ENCODE measurements around the gene CD300C. TPM values are rescaled to one million over a fixed set of nuclear protein-coding genes. Genes with fewer than 3 reads are reported as not detected.

Gene CD300C
- total RNA-seq, 1 experiment from 2014 or later: not detected

- POLR2A ChIA-PET (ENCODE audit: low non-redundant PET): no interaction called here
- Histone ChIP-seq H3K36me3 (ENCODE audit: insufficient read depth, low read length, poor library complexity, severe bottlenecking) (no peaks in the 10 kb centered on the region), H3K27me3 (replicated peaks; ENCODE audit: insufficient read depth, low read depth, low read length, poor library complexity) (peaks cover 7% of the 10 kb centered on the region), H3K4me3 (ENCODE audit: low read depth, low read length, poor library complexity, severe bottlenecking) (no peak overlapping the region), H3K9me3 (ENCODE audit: low read depth, low read length, poor library complexity, severe bottlenecking) (no peaks in the 10 kb centered on the region), H3K27ac (ENCODE audit: low read depth, low read length, poor library complexity, severe bottlenecking) (no peak overlapping the region), H3K4me1 (ENCODE audit: insufficient read depth, low read length, poor library complexity, severe bottlenecking) (no peaks in the 10 kb centered on the region)
- DNase-seq (ENCODE audit: low spot score): no peak
- BruUV-seq (replicated peaks): no TSS peak
- no peak for TF ChIP-seq EZH2 (IDR thresholded peaks at IDR 0.05; ENCODE audit: borderline replicate concordance, low read depth, low read length, poor library complexity, severe bottlenecking)
- TF ChIP-seq CTCF (conservative IDR thresholded peaks at IDR 0.05; ENCODE audit: low read depth, low read length): no peak
- intact Hi-C loops (cut with micrococcal nuclease; ENCODE audit: unreplicated experiment): no loop called here
- CTCF ChIA-PET: no interaction called here
Measured at GRCh38 chr17:74550602-74551001, 4.7 kb upstream of the CD300C start.

- H3K4me3 ChIP-seq (ENCODE audit: low read depth, low read length, poor library complexity, severe bottlenecking): no peak overlapping the region
- no peak for DNase-seq (ENCODE audit: low spot score)
- intact Hi-C loops (cut with micrococcal nuclease; ENCODE audit: unreplicated experiment): no loop called here
- H3K27ac ChIP-seq (ENCODE audit: low read depth, low read length, poor library complexity, severe bottlenecking): no peak overlapping the region
- ChIA-PET POLR2A (ENCODE audit: low non-redundant PET) (no interaction called here), CTCF (no interaction called here)
- H3K4me1 ChIP-seq (ENCODE audit: insufficient read depth, low read length, poor library complexity, severe bottlenecking): no peaks in the 10 kb centered on the region
- no peak for TF ChIP-seq CTCF (conservative IDR thresholded peaks at IDR 0.05; ENCODE audit: low read depth, low read length)
- TF ChIP-seq EZH2 (IDR thresholded peaks at IDR 0.05; ENCODE audit: borderline replicate concordance, low read depth, low read length, poor library complexity, severe bottlenecking): no peak
- BruUV-seq (replicated peaks): no TSS peak
- peaks cover 7% of the 10 kb centered on the region for H3K27me3 ChIP-seq (replicated peaks; ENCODE audit: insufficient read depth, low read depth, low read length, poor library complexity)
- no peaks in the 10 kb centered on the region for H3K36me3 ChIP-seq (ENCODE audit: insufficient read depth, low read length, poor library complexity, severe bottlenecking)
- H3K9me3 ChIP-seq (ENCODE audit: low read depth, low read length, poor library complexity, severe bottlenecking): no peaks in the 10 kb centered on the region
Measured at GRCh38 chr17:74549343-74549742, 3.4 kb upstream of the CD300C start.

GRCh38 chr17:74547736-74548135, 1.8 kb upstream of the CD300C start:
- intact Hi-C loops (cut with micrococcal nuclease; ENCODE audit: unreplicated experiment): no loop called here

More at GRCh38 chr17:74547736-74548135, 1.8 kb upstream of the CD300C start:
- TF ChIP-seq EZH2 (IDR thresholded peaks at IDR 0.05; ENCODE audit: borderline replicate concordance, low read depth, low read length, poor library complexity, severe bottlenecking): no peak
- TF ChIP-seq CTCF (conservative IDR thresholded peaks at IDR 0.05; ENCODE audit: low read depth, low read length): no peak
- Histone ChIP-seq H3K4me1 (ENCODE audit: insufficient read depth, low read length, poor library complexity, severe bottlenecking) (no peaks in the 10 kb centered on the region), H3K36me3 (ENCODE audit: insufficient read depth, low read length, poor library complexity, severe bottlenecking) (no peaks in the 10 kb centered on the region), H3K27ac (ENCODE audit: low read depth, low read length, poor library complexity, severe bottlenecking) (no peak overlapping the region), H3K4me3 (ENCODE audit: low read depth, low read length, poor library complexity, severe bottlenecking) (no peak overlapping the region), H3K9me3 (ENCODE audit: low read depth, low read length, poor library complexity, severe bottlenecking) (no peaks in the 10 kb centered on the region), H3K27me3 (replicated peaks; ENCODE audit: insufficient read depth, low read depth, low read length, poor library complexity) (no peaks in the 10 kb centered on the region)
- DNase-seq (ENCODE audit: low spot score): no peak
- no TSS peak for BruUV-seq (replicated peaks)
- ChIA-PET CTCF (no interaction called here), POLR2A (ENCODE audit: low non-redundant PET) (no interaction called here)
